Measurements from ENCODE around the gene C5AR2.
"Not testable (repeated sequence)": the region's sequence is repeated elsewhere in the genome, so short reads cannot be mapped to it uniquely, and the experiment has no call there.

Gene C5AR2

DNA sequence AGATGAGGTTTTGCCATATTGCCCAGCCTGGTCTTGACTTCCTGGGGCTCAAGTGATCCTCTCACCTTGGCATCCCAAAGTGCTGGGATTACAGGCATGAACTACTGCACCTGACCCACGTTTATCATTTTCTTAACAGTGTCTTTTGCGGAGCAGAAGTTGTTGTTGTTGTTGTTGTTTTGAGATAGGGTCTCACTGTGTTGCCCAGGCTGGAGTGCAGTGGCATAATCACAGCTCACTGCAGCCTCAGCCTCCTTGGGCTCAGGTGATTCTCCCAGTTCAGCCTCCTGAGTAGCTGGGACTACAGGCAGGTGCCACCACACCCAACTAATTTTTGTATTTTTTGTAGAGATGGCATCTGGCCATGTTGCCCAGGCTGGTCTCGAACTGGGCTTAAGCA is 55.6 kb downstream of the C5AR2 start:
- H3K4me3 ChIP-seq (ENCODE audit: low read depth, low read length); H3K36me3 ChIP-seq; DNase-seq; H3K27me3 ChIP-seq; H3K9me3 ChIP-seq; H3K4me1 ChIP-seq: not testable (repeated sequence)

DNA sequence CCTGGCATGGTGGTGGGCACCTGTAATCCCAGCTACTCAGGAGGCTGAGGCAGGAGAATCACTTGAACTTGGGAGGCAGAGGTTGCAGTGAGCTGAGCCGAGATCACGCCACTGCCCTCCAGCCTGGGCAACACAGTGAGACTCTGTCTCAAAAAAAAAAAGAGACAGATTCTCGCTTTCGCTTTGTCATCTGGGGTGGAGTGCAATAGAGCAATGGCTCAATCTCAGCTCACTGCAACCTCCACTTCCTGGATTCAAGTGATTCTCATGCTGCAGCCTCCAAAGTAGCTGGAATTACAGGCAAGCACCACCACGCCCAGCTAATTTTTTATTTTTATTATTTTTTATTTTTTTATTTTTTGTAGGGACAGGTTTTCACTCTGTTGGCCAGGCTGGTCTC is 56.7 kb downstream of the C5AR2 start:
- H3K36me3 ChIP-seq; H3K4me3 ChIP-seq (ENCODE audit: low read depth, low read length); DNase-seq; H3K4me1 ChIP-seq; H3K27me3 ChIP-seq; H3K9me3 ChIP-seq: not testable (repeated sequence)

DNA sequence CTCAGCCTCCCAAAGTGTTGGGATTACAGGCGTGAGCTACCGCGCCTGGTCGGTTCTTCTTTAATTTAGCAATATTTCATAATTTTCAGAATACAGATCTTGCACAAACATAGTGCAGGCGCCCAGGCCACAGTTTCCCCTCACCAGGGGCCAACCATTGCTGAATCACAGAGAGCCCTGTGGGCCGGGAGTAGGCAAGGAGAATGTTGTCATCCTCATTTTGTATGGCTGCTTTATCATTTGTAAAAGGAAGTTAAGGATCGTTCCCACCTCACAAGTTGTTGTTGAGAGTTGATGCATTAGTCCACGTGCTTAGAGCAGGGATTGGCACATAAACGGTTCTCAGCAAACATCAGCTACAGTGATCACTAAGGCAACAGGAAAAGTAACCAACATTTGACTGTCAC is 57.2 kb downstream of the C5AR2 start:
- TF ChIP-seq, protein P1, sequence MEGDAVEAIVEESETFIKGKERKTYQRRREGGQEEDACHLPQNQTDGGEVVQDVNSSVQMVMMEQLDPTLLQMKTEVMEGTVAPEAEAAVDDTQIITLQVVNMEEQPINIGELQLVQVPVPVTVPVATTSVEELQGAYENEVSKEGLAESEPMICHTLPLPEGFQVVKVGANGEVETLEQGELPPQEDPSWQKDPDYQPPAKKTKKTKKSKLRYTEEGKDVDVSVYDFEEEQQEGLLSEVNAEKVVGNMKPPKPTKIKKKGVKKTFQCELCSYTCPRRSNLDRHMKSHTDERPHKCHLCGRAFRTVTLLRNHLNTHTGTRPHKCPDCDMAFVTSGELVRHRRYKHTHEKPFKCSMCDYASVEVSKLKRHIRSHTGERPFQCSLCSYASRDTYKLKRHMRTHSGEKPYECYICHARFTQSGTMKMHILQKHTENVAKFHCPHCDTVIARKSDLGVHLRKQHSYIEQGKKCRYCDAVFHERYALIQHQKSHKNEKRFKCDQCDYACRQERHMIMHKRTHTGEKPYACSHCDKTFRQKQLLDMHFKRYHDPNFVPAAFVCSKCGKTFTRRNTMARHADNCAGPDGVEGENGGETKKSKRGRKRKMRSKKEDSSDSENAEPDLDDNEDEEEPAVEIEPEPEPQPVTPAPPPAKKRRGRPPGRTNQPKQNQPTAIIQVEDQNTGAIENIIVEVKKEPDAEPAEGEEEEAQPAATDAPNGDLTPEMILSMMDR (IDR thresholded peaks at IDR 0.05; ENCODE audit: low read depth, low read length): no peak
- no peaks in the 10 kb centered on the region for H3K36me3 ChIP-seq
- no peaks in the 10 kb centered on the region for H3K9me3 ChIP-seq
- no peaks in the 10 kb centered on the region for H3K4me1 ChIP-seq
- DNase-seq: no peak
- H3K27me3 ChIP-seq: no peaks in the 10 kb centered on the region
- no peak overlapping the region for H3K4me3 ChIP-seq (ENCODE audit: low read depth, low read length)

DNA sequence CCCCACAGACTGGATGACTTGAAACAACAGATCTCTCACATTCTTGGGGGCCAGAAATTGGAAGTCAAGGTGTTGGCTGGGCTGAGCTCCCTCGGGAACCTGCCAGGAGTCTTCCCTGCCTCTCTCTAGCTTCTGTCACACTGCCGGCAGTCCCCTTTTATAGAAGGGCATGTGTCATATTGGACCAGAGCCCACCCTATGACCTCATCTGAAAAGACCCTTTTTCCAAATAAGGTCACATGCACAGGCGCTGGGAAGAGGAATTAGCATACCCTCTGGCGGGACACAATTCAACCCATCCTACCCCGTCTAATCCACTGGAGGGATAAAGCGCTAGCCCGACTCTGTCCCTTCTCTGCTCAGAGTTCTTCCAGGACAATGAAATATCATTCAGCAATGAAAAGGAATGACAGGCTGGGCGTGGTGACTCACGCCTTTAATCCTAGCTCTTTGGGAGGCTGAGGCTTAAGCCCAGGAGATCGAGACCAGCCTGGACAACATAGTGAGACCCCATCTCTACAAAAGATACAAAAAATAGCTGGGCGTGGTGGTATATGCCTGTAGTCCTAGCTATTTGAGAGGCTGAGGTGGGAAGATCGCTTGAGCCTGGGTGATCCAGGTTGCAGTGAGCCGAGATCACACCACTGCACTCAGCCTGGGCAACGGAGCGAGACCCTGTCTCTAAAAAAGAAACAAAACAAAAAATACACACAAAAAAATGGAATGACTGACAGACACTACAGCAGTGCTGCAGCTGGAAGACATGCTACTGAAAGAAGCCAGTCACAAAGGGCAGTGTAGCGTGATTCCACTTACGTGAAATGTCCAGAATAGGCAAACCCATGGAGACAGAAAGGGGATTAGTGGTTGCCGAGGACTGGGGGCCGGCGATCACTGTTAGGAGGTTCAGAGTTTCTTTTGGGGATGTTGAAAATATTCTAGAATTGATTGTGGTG is 58.8 kb downstream of the C5AR2 start:
- TF ChIP-seq, protein P1 (IDR thresholded peaks at IDR 0.05; ENCODE audit: low read depth, low read length): no peak
- H3K36me3 ChIP-seq: no peaks in the 10 kb centered on the region
- no peak for DNase-seq
- H3K27me3 ChIP-seq: no peaks in the 10 kb centered on the region
- H3K9me3 ChIP-seq: no peaks in the 10 kb centered on the region
- H3K4me3 ChIP-seq (ENCODE audit: low read depth, low read length): no peak overlapping the region
- no peaks in the 10 kb centered on the region for H3K4me1 ChIP-seq

DNA sequence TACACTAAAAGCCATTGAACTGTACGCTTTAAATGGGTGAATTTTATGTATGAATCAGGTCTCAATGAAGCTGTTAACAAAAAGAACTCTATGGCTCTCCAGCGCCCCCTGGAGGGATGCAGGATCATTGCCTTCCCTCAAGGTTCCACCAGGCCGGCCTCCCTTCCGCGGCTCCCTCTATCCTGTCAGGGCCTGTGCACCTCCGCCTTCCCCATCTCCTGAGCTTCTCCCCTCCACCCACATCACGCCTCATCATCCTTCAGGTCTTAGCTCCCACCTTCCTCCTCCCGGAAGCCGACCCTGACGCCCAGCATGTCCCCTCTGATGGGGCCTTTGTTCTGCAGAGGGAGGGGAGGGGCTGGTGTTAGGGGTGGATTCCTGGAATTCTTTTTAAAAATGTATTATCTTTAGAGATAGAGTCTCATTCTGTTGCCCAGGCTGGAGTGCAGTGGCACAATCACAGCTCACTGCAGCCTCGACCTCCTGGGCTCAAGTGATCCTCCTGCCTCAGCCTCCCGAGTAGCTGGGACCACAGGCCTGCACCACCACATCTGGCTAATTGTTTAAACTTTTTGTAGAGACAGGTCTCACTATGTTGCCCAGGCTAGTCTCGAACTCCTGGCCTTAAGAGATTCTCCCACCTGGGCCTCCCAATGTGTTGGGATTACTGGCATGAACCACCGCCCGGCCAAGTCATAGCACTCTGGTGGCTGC is 59.7 kb downstream of the C5AR2 start:
- no peak overlapping the region for H3K4me3 ChIP-seq (ENCODE audit: low read depth, low read length)
- TF ChIP-seq, protein P1 (IDR thresholded peaks at IDR 0.05; ENCODE audit: low read depth, low read length): peak; percentile 90
- no peaks in the 10 kb centered on the region for H3K27me3 ChIP-seq
- peak; percentile 81 for DNase-seq
- H3K4me1 ChIP-seq: no peaks in the 10 kb centered on the region
- no peaks in the 10 kb centered on the region for H3K36me3 ChIP-seq
- no peaks in the 10 kb centered on the region for H3K9me3 ChIP-seq
